HG03457 (cell line): ENCODE results near the gene UGGT1.

ENCODE experiments used
- ATAC-seq: cut with Tn5 transposase; IDR thresholded peaks from one replicate; pipeline ENCODE4 v1.9.1; 2021; ENCODE audit warnings: moderate number of reproducible peaks; ENCODE audit not compliant: unreplicated experiment

Gene UGGT1

GRCh38 chr2:128214251-128214650, 123.3 kb downstream of the UGGT1 start:
- no peak for ATAC-seq

- no peak for ATAC-seq
Observed at GRCh38 chr2:128214866-128215460, 124.0 kb downstream of the UGGT1 start.

GRCh38 chr2:128215897-128216642, 125.1 kb downstream of the UGGT1 start:
- no peak for ATAC-seq

- ATAC-seq, result no peak
Observed at GRCh38 chr2:128217671-128218070, 126.7 kb downstream of the UGGT1 start.

- no peak for ATAC-seq
Observed at GRCh38 chr2:128219891-128220290, 128.9 kb downstream of the UGGT1 start.

- no peak for ATAC-seq
Observed at GRCh38 chr2:128227862-128228261, 136.9 kb downstream of the UGGT1 start.

GRCh38 chr2:128228894-128229293, 137.9 kb downstream of the UGGT1 start:
- ATAC-seq, result no peak

GRCh38 chr2:128232965-128233789, 142.2 kb downstream of the UGGT1 start:
- peak; percentile 99 for ATAC-seq

GRCh38 chr2:128233790-128234395, 142.9 kb downstream of the UGGT1 start:
- ATAC-seq, result no peak

- no peak for ATAC-seq
Observed at GRCh38 chr2:128234613-128235012, 143.6 kb downstream of the UGGT1 start.

GRCh38 chr2:128235581-128235980, 144.6 kb downstream of the UGGT1 start:
- ATAC-seq, result no peak

GRCh38 chr2:128236491-128237035, 145.6 kb downstream of the UGGT1 start:
- ATAC-seq, result no peak

- ATAC-seq, result no peak
Observed at GRCh38 chr2:128237081-128237534, 146.1 kb downstream of the UGGT1 start.

- ATAC-seq, result no peak
Observed at GRCh38 chr2:128237911-128238697, 147.1 kb downstream of the UGGT1 start.

- no peak for ATAC-seq
Observed at GRCh38 chr2:128241896-128242295, 150.9 kb downstream of the UGGT1 start.
